Aorta (tissue), 5 donors: ENCODE measurements around the gene SLIT3. TPM values are rescaled to one million over a fixed set of nuclear protein-coding genes. Genes with fewer than 3 reads are reported as not detected.

Experiments used
- ATAC-seq: fragments of 200-7000 bp; cut with Tn5 transposase; one replicate; pipeline ENCODE4 v1.9.1; 2022; ENCODE audit warnings: moderate library complexity; ENCODE audit not compliant: low FRiP score
- DNase-seq, 2 donors: peaks; one replicate each; pipeline ENCODE4 v3.0.0-alpha.2; 2020
- H3K27ac ChIP-seq, 2 donors: one replicate each; pipeline ENCODE4 v1.5.1; 2013; ENCODE audit warnings: low read length in 2 of 2, mild to moderate bottlenecking in 2 of 2, moderate library complexity in 2 of 2, control low read depth in 1 of 2, inconsistent platforms in 1 of 2, low read depth in 1 of 2
- H3K27me3 ChIP-seq, 2 donors: one replicate each; pipeline ENCODE4 v1.6.1; 2013; ENCODE audit warnings: control low read depth in 1 of 2, low read length in 1 of 2, mild to moderate bottlenecking in 1 of 2, moderate library complexity in 1 of 2; ENCODE audit not compliant: insufficient read depth in 2 of 2, control insufficient read depth in 1 of 2
- H3K36me3 ChIP-seq, 2 donors: one replicate each; pipeline ENCODE4 v1.6.1; 2013; ENCODE audit warnings: control low read depth in 1 of 2, low read length in 1 of 2, mild to moderate bottlenecking in 1 of 2; ENCODE audit not compliant: insufficient read depth in 2 of 2, control insufficient read depth in 1 of 2
- H3K4me1 ChIP-seq, 2 donors: one replicate each; pipeline ENCODE4 v1.6.1; 2013; ENCODE audit warnings: low read length in 2 of 2, control low read depth in 1 of 2, mild to moderate bottlenecking in 1 of 2, moderate library complexity in 1 of 2; ENCODE audit not compliant: insufficient read depth in 2 of 2, control insufficient read depth in 1 of 2
- H3K4me3 ChIP-seq, 2 donors: one replicate each; pipeline ENCODE4 v1.5.1; 2013; ENCODE audit warnings: low read length in 2 of 2, control low read depth in 1 of 2, mild to moderate bottlenecking in 1 of 2
- H3K9me3 ChIP-seq: one replicate; pipeline ENCODE4 v1.6.1; 2013; ENCODE audit warnings: mild to moderate bottlenecking, low read length; ENCODE audit not compliant: control insufficient read depth
- WGBS, 2 donors: extraction: QIAGEN DNeasy Blood & Tissue Kit; methylation state at CpG; one replicate each; pipeline ENCODE4 v1.1.7; 2013; 5-methylcytosine and 5-hydroxymethylcytosine counted together
- intact Hi-C, 2 donors: fragments of 100-400 bp; cut with DNase I; formaldehyde crosslinking; loops; one replicate each; pipeline versions ENCODE4 v1.14.2 to v1.15.0; 2022
- polyA plus RNA-seq, 2 donors: library from polyadenylated mRNA; stranded (reverse); fragments of 200-250 nt; gene quantifications; one replicate each; pipeline ENCODE4 v1.2.3, GENCODE V29; 2013
- total RNA-seq, 2 donors: library from RNA; stranded (reverse); fragmentation: NEBNext Ultra II Directional; extraction: Animal tissue kit (Norgen Biotek cat#: 25700); gene quantifications; one replicate each; pipeline ENCODE4 v1.2.1, GENCODE V29; 2021
- donor health status: healthy with polysubstance abuse.
- donor health status: Bipolar disorder and iron deficiency.
- donor health status: DM: no; HTN: no; CAD: no.
- donor health status: DM: no; HTN: no; CAD: no.
- donor health status: DM: yes; HTN: yes; CAD: no.

The SLIT3 gene
- total and polyA plus RNA-seq, 4 donors = 8.6 to 108 (median 77.0) TPM

GRCh38 chr5:168816661-168817060, 484.3 kb downstream of the SLIT3 start:
- Histone ChIP-seq H3K4me3 (no peak overlapping the region), H3K27me3 (no peaks in the 10 kb centered on the region), H3K4me1 (no peaks in the 10 kb centered on the region), H3K27ac (no peak overlapping the region), H3K36me3 (peaks cover 0 to 7% of the 10 kb centered on the region in 2 donors), H3K9me3 (no peaks in the 10 kb centered on the region)
- WGBS, 2 donors = 94 to 99% methylated on average over 4 of the region's 4 CpGs
- intact Hi-C loops = no loop called here
- ATAC-seq (no peak), DNase-seq (no peak)

- H3K4me3 ChIP-seq = no peak overlapping the region
- H3K4me1 ChIP-seq = no peaks in the 10 kb centered on the region
- no peaks in the 10 kb centered on the region for H3K27me3 ChIP-seq
- WGBS, 2 donors = 88 to 90% methylated on average over 4 of the region's 4 CpGs
- intact Hi-C loops = no loop called here
- no peaks in the 10 kb centered on the region for H3K9me3 ChIP-seq
- H3K36me3 ChIP-seq = peaks cover 0 to 7% of the 10 kb centered on the region in 2 donors
- no peak overlapping the region for H3K27ac ChIP-seq
- DNase-seq (no peak), ATAC-seq (no peak)
Measured at GRCh38 chr5:168813184-168813968, 487.6 kb downstream of the SLIT3 start.

GRCh38 chr5:168810641-168811040, 490.3 kb downstream of the SLIT3 start:
- 79 to 88% methylated on average over 4 of the region's 4 CpGs for WGBS, 2 donors

GRCh38 chr5:168809218-168809617, 491.7 kb downstream of the SLIT3 start:
- DNase-seq = no peak
- Histone ChIP-seq H3K4me1 (no peaks in the 10 kb centered on the region), H3K27ac (no peak overlapping the region), H3K36me3 (peaks cover 4% of the 10 kb centered on the region in 2 donors), H3K4me3 (no peak overlapping the region), H3K9me3 (no peaks in the 10 kb centered on the region), H3K27me3 (no peaks in the 10 kb centered on the region)
- ATAC-seq = no peak
- intact Hi-C loops = no loop called here
- WGBS, 2 donors = 54 to 66% methylated on average over 7 of the region's 7 CpGs

More at GRCh38 chr5:168810641-168811040, 490.3 kb downstream of the SLIT3 start:
- ATAC-seq (no peak), DNase-seq (no peak)
- no peak overlapping the region for H3K27ac ChIP-seq
- no peaks in the 10 kb centered on the region for H3K9me3 ChIP-seq
- H3K4me1 ChIP-seq = no peaks in the 10 kb centered on the region
- intact Hi-C loops = no loop called here
- H3K4me3 ChIP-seq = no peak overlapping the region
- H3K27me3 ChIP-seq = no peaks in the 10 kb centered on the region
- peaks cover 4 to 10% of the 10 kb centered on the region in 2 donors for H3K36me3 ChIP-seq

- no peaks in the 10 kb centered on the region for H3K27me3 ChIP-seq
- no peak overlapping the region for H3K27ac ChIP-seq
- H3K4me3 ChIP-seq = no peak overlapping the region
- H3K4me1 ChIP-seq = no peaks in the 10 kb centered on the region
- peaks cover 4% of the 10 kb centered on the region in 2 donors for H3K36me3 ChIP-seq
- intact Hi-C loops = no loop called here
- H3K9me3 ChIP-seq = no peaks in the 10 kb centered on the region
- DNase-seq = no peak
- WGBS, 2 donors = 19 to 22% methylated on average over 3 of the region's 3 CpGs
- ATAC-seq = no peak
Measured at GRCh38 chr5:168808051-168808616, 492.8 kb downstream of the SLIT3 start.

- Histone ChIP-seq H3K4me3 (no peak overlapping the region), H3K36me3 (peaks cover 4% of the 10 kb centered on the region in 2 donors), H3K9me3 (no peaks in the 10 kb centered on the region), H3K27ac (no peak overlapping the region), H3K4me1 (no peaks in the 10 kb centered on the region), H3K27me3 (no peaks in the 10 kb centered on the region)
- ATAC-seq = no peak
- intact Hi-C loops = no loop called here
- DNase-seq = no peak
Measured at GRCh38 chr5:168807287-168807686, 493.7 kb downstream of the SLIT3 start.

- H3K27ac ChIP-seq = no peak overlapping the region
- H3K9me3 ChIP-seq = no peaks in the 10 kb centered on the region
- H3K4me3 ChIP-seq = no peak overlapping the region
- H3K4me1 ChIP-seq = no peaks in the 10 kb centered on the region
- ATAC-seq (no peak), DNase-seq (no peak)
- H3K36me3 ChIP-seq = peaks cover 4% of the 10 kb centered on the region in 2 donors
- intact Hi-C loops = no loop called here
- no peaks in the 10 kb centered on the region for H3K27me3 ChIP-seq
- 75 to 78% methylated on average over 4 of the region's 4 CpGs for WGBS, 2 donors
Measured at GRCh38 chr5:168803541-168803940, 497.4 kb downstream of the SLIT3 start.

- no peak overlapping the region for H3K27ac ChIP-seq
- H3K4me3 ChIP-seq = no peak overlapping the region
- H3K27me3 ChIP-seq = no peaks in the 10 kb centered on the region
- H3K36me3 ChIP-seq = peaks cover 4% of the 10 kb centered on the region in 2 donors
- WGBS, 2 donors = 95 to 98% methylated on average over 6 of the region's 6 CpGs
- no peak for ATAC-seq
- H3K9me3 ChIP-seq = no peaks in the 10 kb centered on the region
- intact Hi-C loops = no loop called here
- no peak for DNase-seq
- H3K4me1 ChIP-seq = no peaks in the 10 kb centered on the region
Measured at GRCh38 chr5:168802337-168802736, 498.6 kb downstream of the SLIT3 start.

- DNase-seq (no peak), ATAC-seq (no peak)
- Histone ChIP-seq H3K4me1 (no peaks in the 10 kb centered on the region), H3K9me3 (no peaks in the 10 kb centered on the region), H3K27me3 (no peaks in the 10 kb centered on the region), H3K27ac (no peak overlapping the region), H3K36me3 (peaks cover 4% of the 10 kb centered on the region in 2 donors), H3K4me3 (no peak overlapping the region)
- WGBS, 2 donors = 69 to 80% methylated on average over 7 of the region's 7 CpGs
- intact Hi-C loops = no loop called here
Measured at GRCh38 chr5:168801567-168801966, 499.4 kb downstream of the SLIT3 start.
